ENCODE measurements around the gene LTC4S.

LTC4S gene

GRCh38 chr5:179812135-179812825 is 18.5 kb downstream of the LTC4S start:
- DNase-seq (ENCODE audit: low spot score) = no peak

GRCh38 chr5:179812997-179813607 is 19.3 kb downstream of the LTC4S start:
- no peak for DNase-seq (ENCODE audit: low spot score)

GRCh38 chr5:179814090-179814489 is 20.3 kb downstream of the LTC4S start:
- DNase-seq (ENCODE audit: low spot score) = no peak

GRCh38 chr5:179815491-179816249 is 21.9 kb downstream of the LTC4S start:
- no peak for DNase-seq (ENCODE audit: low spot score)

GRCh38 chr5:179816401-179816795 is 22.6 kb downstream of the LTC4S start:
- DNase-seq (ENCODE audit: low spot score) = no peak

- DNase-seq (ENCODE audit: low spot score) = no peak
These were observed 23.1 kb downstream of the LTC4S start for GRCh38 chr5:179816796-179817469.

- DNase-seq (ENCODE audit: low spot score) = no peak
These were observed 23.7 kb downstream of the LTC4S start for GRCh38 chr5:179817470-179817840.

GRCh38 chr5:179817890-179818745 is 24.3 kb downstream of the LTC4S start:
- peak; percentile 36 for DNase-seq (ENCODE audit: low spot score)

GRCh38 chr5:179818746-179819295 is 25.0 kb downstream of the LTC4S start:
- DNase-seq (ENCODE audit: low spot score) = peak; percentile 98

GRCh38 chr5:179819296-179820126 is 25.7 kb downstream of the LTC4S start:
- peak; percentile 91 for DNase-seq (ENCODE audit: low spot score)

GRCh38 chr5:179820127-179820482 is 26.3 kb downstream of the LTC4S start:
- peak; percentile 32 for DNase-seq (ENCODE audit: low spot score)

GRCh38 chr5:179820483-179821297 is 26.9 kb downstream of the LTC4S start, which contains the start of gene SQSTM1:
Gene SQSTM1 (plus strand): TSS chr5:179820905. CDS start chr5:179820937, 32 bp downstream.
- DNase-seq (ENCODE audit: low spot score) = peak; percentile 86

GRCh38 chr5:179821298-179822058 is 27.7 kb downstream of the LTC4S start:
- peak; percentile 93 for DNase-seq (ENCODE audit: low spot score)

GRCh38 chr5:179822059-179822432 is 28.3 kb downstream of the LTC4S start:
- DNase-seq (ENCODE audit: low spot score) = no peak

- peak; percentile 32 for DNase-seq (ENCODE audit: low spot score)
These were observed 28.7 kb downstream of the LTC4S start for GRCh38 chr5:179822444-179822990.

GRCh38 chr5:179823937-179824744 is 30.4 kb downstream of the LTC4S start:
- DNase-seq (ENCODE audit: low spot score) = no peak

GRCh38 chr5:179824745-179825112 is 30.9 kb downstream of the LTC4S start:
- no peak for DNase-seq (ENCODE audit: low spot score)
